K562 (cell line): Measurements from ENCODE around the gene SLAMF9. TPM values are rescaled to one million over a fixed set of nuclear protein-coding genes. Genes with fewer than 3 reads are reported as not detected.

Source experiments
- CREB3 ChIP-seq: fragments of 450-650 bp; conservative IDR thresholded peaks from 2 replicates; pipeline ENCODE4 v1.6.1; 2016; ENCODE audit warnings: missing genetic modification characterization, low read depth, mild to moderate bottlenecking, missing compliant biosample characterization, moderate library complexity
- KDM1A ChIP-seq, 2 experiments: fragments of 450-650 bp; IDR thresholded peaks; 2 replicates each; pipeline ENCODE4 v1.6.1; 2016; ENCODE audit warnings: mild to moderate bottlenecking in 2 of 2
- MXI1 ChIP-seq: IDR thresholded peaks from 2 replicates; pipeline ENCODE4 v1.6.1; 2011; ENCODE audit warnings: low read depth, mild to moderate bottlenecking, improper control_type of control experiment, low read length
- NFE2L1 ChIP-seq: fragments of 450-650 bp; IDR thresholded peaks from 2 replicates; pipeline ENCODE4 v1.6.1; 2016; ENCODE audit warnings: missing genetic modification characterization, low read depth, mild to moderate bottlenecking, missing compliant biosample characterization, moderate library complexity, borderline replicate concordance
- NFXL1 ChIP-seq: fragments of 450-650 bp; formaldehyde crosslinking; IDR thresholded peaks from 2 replicates; pipeline ENCODE4 v1.4.0; 2021; ENCODE audit warnings: mild to moderate bottlenecking
- SAFB2 ChIP-seq: fragments of 200-400 bp; formaldehyde crosslinking; IDR thresholded peaks from 2 replicates; pipeline ENCODE4 v1.6.1; 2018; ENCODE audit warnings: borderline replicate concordance, low read length, low read depth, moderate library complexity; ENCODE audit not compliant: severe bottlenecking
- SREBF2 ChIP-seq: sonication (generic); formaldehyde crosslinking; IDR thresholded peaks from 2 replicates; pipeline ENCODE4 v1.4.0; 2020; ENCODE audit warnings: mild to moderate bottlenecking, missing genetic modification reagents
- TAF9B ChIP-seq: fragments of 450-650 bp; IDR thresholded peaks from 2 replicates; pipeline ENCODE4 v1.6.1; 2018; ENCODE audit warnings: mild to moderate bottlenecking; ENCODE audit not compliant: partially characterized antibody
- TEAD1 ChIP-seq, 2 experiments: fragments of 450-650 bp in 1 of 2; sonication (generic) in 1 of 2; formaldehyde crosslinking; IDR thresholded peaks; 2 replicates each; pipeline versions ENCODE4 v1.4.0 to v1.8.0; 2020 to 2022; ENCODE audit warnings: mild to moderate bottlenecking in 2 of 2, missing genetic modification reagents in 1 of 2
- ZBTB2 ChIP-seq: fragments of 450-650 bp; IDR thresholded peaks from 2 replicates; pipeline ENCODE4 v1.6.1; 2016; ENCODE audit warnings: antibody characterized with exemption
- ZBTB5 ChIP-seq: fragments of 450-650 bp; IDR thresholded peaks from 2 replicates; pipeline ENCODE4 v1.6.1; 2017; ENCODE audit warnings: antibody characterized with exemption
- ZNF124 ChIP-seq: sonication (generic); formaldehyde crosslinking; IDR thresholded peaks from 2 replicates; pipeline ENCODE4 v1.8.1; 2022; ENCODE audit warnings: missing genetic modification reagents
- ZNF518B ChIP-seq: fragments of 250-450 bp; sonication (Bioruptor Pico); IDR thresholded peaks from 2 replicates; pipeline ENCODE4 v1.5.0; 2021; ENCODE audit warnings: mild to moderate bottlenecking, moderate library complexity
- polyA plus RNA-seq, 8 experiments: library from polyadenylated mRNA; depleted of rRNA in 4 of 8; stranded (reverse) in 5 of 8; unstranded in 3 of 8; fragments of >200 nt; fragmentation: Nextera tagmentation in 2 of 8; fragmentation: Illumina TruSeq in 1 of 8; extraction: Ambion mirVana in 2 of 8; extraction: Trizol in 1 of 8; gene quantifications; 2 replicates each; pipeline versions ENCODE4 v1.2.1 to v1.2.3, GENCODE V29; 2011 to 2014; ENCODE audit warnings: inconsistent platforms in 1 of 8, missing spikeins in 1 of 8
- total RNA-seq, 7 experiments: library from RNA; depleted of rRNA in 6 of 7; stranded (reverse); fragments of >200 nt in 6 of 7; fragmentation: Illumina TruSeq in 2 of 7; extraction: Trizol in 2 of 7; gene quantifications; 2 replicates each; pipeline versions ENCODE4 v1.2.1 to v1.2.3, GENCODE V29; 2011 to 2021; ENCODE audit warnings: low replicate concordance in 1 of 7

SLAMF9 gene
- total and polyA plus RNA-seq, 9 of the 15 experiments (the other 6 are each of a cell fraction or from before 2014, with no cell fraction given) = 0.13 to 0.21 TPM; not detected in 7

- no peak for TF ChIP-seq CREB3 (tag)
- no peak for TF ChIP-seq SAFB2
- peak in 1 of 2 experiments; percentile 20; a peak in 1 of 4 replicates for TF ChIP-seq KDM1A (IDR thresholded peaks at IDR 0.05)
- no peak for TF ChIP-seq SREBF2 (CRISPR knock-in tag)
- no peak for TF ChIP-seq ZBTB5
- TF ChIP-seq TEAD1 (CRISPR knock-in tag; IDR thresholded peaks at IDR 0.05) = 0 out of 4 replicates have a peak, but pooled peaks of 1 of the 2 experiments have one; percentile 1
- TF ChIP-seq NFXL1 (CRISPR knock-in tag) = no peak
- TF ChIP-seq MXI1 = no peak
- TF ChIP-seq ZNF124 = no peak
- TF ChIP-seq ZBTB2 = no peak
- peak; percentile 87 for TF ChIP-seq TAF9B
- no peak for TF ChIP-seq NFE2L1 (tag)
- no peak for TF ChIP-seq ZNF518B (CRISPR knock-in tag)
These were observed 29.8 kb downstream of the SLAMF9 start (continued) for GRCh38 chr1:159924025-159924790.
